HL-60 (cell line): ENCODE results near the gene CHL1.

Experiments used
- CTCF ChIP-seq: IDR thresholded peaks from one replicate; pipeline ENCODE4 v1.5.1; 2011; ENCODE audit warnings: low read length, control low read depth, inconsistent platforms; ENCODE audit not compliant: insufficient read depth
- GABPA ChIP-seq: IDR thresholded peaks from 2 replicates; pipeline ENCODE4 v1.6.1; 2012; ENCODE audit warnings: low read depth
- POLR2AphosphoS5 ChIP-seq: IDR thresholded peaks from 2 replicates; pipeline ENCODE4 v1.6.1; 2012; ENCODE audit warnings: low read depth
- REST ChIP-seq: IDR thresholded peaks from 2 replicates; pipeline ENCODE4 v1.6.1; 2012; ENCODE audit warnings: low read depth; ENCODE audit not compliant: insufficient replicate concordance
- SPI1 ChIP-seq: IDR thresholded peaks from 2 replicates; pipeline ENCODE4 v1.6.1; 2012; ENCODE audit warnings: low read depth, mild to moderate bottlenecking, borderline replicate concordance

GRCh38 chr3:411226-411625, 214.7 kb downstream of the CHL1 start:
- TF ChIP-seq CTCF (no peak), POLR2AphosphoS5 (no peak), GABPA (no peak), SPI1 (no peak), REST (no peak)
